ENCODE measurements around the gene ZSWIM5. TPM values are rescaled to one million over a fixed set of nuclear protein-coding genes. Genes with fewer than 3 reads are reported as not detected.
"Not testable (repeated sequence)": the region's sequence is repeated elsewhere in the genome, so short reads cannot be mapped to it uniquely, and the experiment has no call there.

Gene ZSWIM5
- total RNA-seq, 1 experiment from 2014 or later = 2.6 TPM

DNA sequence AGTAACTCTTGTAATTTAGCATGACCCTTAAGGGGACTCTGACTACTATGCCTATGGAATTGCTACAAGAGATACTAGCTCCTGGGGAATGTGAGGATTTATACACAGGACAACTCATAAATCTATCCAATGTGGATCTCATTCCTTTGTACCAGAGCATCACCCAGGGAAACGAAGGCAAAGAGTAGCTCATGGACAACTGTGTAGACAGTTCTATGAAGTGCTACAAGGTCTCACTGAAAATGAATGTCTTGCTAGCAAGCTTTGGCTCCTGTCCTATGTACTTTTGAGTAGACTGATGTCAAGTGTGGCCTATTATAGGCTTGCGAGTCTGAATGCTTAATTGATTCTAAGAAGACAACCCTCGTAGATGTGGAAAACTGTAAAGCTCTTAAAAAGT lies 93.7 kb downstream of the ZSWIM5 start:
- in situ Hi-C loops (cut with HindIII; ENCODE audit: low pct_unique_long_range_greater_than_20kb, low sequenced_read_pairs) = no loop called here
- no peak for DNase-seq (ENCODE audit: low read depth, low spot score)

DNA sequence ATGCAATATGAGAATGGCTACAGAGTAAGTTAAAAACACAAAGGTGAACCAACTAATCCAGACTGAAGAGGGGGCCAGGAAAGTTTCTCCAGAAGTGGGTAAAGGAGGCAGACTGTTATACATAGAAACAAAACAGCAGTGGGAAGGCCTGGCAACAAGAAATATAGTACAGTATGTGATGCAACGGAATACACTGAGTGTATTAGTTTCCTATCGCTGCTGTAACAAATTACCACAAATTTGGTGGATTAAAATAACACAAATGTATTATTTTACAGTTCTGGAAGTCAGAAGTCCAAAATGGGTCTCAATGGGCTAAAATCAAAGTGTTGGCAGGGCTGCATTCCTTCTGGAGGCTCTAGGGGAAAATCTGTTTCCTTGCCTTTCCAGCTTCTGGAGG lies 95.2 kb downstream of the ZSWIM5 start:
- DNase-seq (ENCODE audit: low read depth, low spot score) = no peak
- in situ Hi-C loops (cut with HindIII; ENCODE audit: low pct_unique_long_range_greater_than_20kb, low sequenced_read_pairs) = no loop called here

DNA sequence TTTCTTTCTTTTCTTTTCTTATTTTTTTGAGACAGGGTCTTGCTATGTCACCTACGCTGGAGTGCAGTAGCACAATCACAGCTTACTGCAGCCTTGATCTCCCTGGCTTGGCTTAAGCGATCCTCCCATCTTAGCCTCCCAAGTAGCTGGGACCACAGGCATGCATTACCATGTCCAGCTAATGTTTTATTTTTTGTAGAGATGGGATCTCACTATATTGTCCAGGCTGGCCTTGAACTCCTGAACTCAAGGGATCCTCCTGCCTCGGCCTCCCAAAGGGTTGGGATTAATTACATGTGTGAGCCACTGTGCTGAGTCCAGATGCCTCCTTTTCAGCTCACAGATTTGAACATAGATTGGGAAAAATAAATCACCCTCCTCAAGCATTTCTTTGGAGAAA lies 98.6 kb downstream of the ZSWIM5 start:
- no peak for DNase-seq (ENCODE audit: low read depth, low spot score)
- in situ Hi-C loops (cut with HindIII; ENCODE audit: low pct_unique_long_range_greater_than_20kb, low sequenced_read_pairs) = no loop called here

DNA sequence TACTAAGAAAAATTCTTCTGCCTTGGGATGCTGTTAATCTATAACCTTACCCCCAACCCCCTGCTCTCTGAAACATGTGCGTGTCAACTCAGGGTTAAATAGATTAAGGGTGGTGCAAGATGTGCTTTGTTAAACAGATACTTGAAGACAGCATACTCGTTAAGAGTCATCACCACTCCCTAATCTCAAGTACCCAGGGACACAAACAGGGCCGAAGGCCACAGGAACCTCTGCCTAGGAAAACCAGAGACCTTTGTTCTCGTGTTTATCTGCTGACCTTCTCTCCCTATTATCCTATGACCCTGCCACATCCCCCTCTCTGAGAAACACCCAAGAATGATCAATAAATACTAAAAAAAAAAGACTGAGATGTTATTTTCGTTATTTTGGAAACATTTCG lies 99.5 kb downstream of the ZSWIM5 start:
- in situ Hi-C loops (cut with HindIII; ENCODE audit: low pct_unique_long_range_greater_than_20kb, low sequenced_read_pairs); DNase-seq (ENCODE audit: low read depth, low spot score): not testable (repeated sequence)

DNA sequence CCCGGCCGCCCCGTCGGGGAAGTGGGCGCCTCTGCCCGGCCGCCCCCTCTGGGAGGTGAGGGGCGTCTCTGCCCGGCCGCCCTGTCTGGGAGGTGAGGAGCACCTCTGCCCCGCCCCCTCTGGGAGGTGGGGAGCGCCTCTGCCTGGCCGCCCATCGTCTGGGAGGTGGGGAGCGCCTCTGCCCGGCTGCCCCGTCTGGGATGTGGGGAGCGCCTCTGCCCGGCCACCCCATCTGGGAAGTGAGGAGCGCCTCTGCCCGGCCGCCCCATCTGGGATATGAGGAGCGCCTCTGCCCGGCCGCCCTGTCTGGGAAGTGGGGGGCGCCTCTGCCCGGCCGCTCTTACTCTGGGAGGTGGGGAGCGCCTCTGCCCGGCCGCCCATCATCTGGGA lies 100.3 kb downstream of the ZSWIM5 start:
- DNase-seq (ENCODE audit: low read depth, low spot score); in situ Hi-C loops (cut with HindIII; ENCODE audit: low pct_unique_long_range_greater_than_20kb, low sequenced_read_pairs): not testable (repeated sequence)

DNA sequence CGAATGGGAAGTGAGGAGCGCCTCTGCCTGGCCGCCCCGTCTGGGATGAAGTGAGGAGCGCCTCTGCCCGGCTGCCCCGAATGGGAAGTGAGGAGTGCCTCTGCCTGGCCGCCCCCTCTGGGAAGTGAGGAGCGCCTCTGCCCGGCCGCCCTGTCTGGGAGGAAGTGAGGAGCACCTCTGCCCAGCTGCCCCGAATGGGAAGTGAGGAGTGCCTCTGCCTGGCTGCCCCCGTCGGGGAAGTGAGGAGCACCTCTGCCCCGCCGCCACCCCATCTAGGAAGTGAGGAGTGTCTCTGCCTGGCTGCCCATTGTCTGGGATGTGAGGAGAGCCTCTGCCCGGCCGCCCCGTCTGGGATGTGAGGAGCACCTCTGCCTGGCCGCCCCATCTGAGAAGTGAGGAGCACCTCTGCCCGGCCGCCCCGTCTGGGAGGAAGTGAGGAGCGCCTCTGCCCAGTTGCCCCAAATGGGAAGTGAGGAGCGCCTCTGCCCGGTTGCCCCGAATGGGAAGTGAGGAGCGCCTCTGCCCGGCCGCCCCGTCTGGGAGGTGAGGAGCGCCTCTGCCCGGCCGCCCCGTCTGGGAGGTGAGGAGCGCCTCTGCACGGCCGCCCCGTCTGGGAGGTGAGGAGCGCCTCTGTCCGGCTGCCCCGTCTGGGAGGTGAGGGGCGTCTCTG lies 100.8 kb downstream of the ZSWIM5 start:
- DNase-seq (ENCODE audit: low read depth, low spot score); in situ Hi-C loops (cut with HindIII; ENCODE audit: low pct_unique_long_range_greater_than_20kb, low sequenced_read_pairs): not testable (repeated sequence)

DNA sequence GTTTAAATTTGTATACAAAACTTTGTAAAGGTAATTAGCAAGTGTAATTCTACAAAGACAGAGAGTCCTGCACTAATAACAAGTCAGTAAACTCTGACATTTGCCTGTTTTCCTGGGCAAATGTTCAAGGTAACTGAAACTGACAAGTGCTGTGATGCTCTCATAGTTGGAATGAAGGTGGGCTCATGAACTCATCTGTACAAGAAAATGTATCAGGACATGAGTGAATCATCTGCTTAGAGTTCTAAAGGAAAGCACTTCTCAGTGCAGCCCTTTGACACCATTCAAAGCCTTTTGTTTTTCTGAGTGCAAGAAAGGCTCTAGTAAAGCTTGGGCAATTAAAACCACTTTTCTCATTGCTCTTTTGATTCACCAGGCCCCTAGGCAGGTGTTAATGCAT lies 102.9 kb downstream of the ZSWIM5 start:
- in situ Hi-C loops (cut with HindIII; ENCODE audit: low pct_unique_long_range_greater_than_20kb, low sequenced_read_pairs) = no loop called here
- DNase-seq (ENCODE audit: low read depth, low spot score) = no peak

DNA sequence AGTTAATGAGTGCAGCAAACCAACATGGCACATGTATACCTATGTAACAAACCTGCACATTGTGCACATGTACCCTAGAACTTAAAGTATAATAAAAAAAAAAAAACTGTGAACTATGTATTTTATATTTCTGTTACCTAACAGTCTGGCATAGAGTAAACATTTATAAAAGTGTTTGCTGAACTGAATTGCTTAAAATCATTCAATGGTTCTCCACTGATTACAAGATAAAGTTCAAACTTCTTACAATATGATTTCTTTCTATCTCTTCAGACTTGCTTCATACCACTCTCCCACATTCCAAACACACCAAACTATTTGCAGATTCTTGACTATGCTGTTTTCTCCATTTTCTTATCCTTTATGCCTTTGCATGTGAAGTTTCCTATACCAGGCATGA lies 104.5 kb downstream of the ZSWIM5 start:
- no peak for DNase-seq (ENCODE audit: low read depth, low spot score)
- in situ Hi-C loops (cut with HindIII; ENCODE audit: low pct_unique_long_range_greater_than_20kb, low sequenced_read_pairs) = no loop called here

DNA sequence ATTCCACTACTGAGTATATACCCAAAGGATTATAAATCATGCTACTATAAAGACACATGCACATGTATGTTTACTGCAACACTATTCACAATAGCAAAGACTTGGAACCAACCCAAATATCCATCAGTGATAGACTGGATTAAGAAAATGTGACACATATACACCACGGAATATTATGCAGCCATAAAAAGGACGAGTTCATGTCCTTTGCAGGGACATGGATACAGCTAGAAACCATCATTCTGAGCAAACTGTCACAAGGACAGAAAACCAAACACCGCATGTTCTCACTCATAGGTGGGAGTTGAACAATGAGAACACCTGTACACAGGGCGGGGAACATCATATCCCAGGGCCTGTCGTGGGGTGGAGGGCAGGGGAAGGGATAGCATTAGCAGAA lies 104.9 kb downstream of the ZSWIM5 start:
- DNase-seq (ENCODE audit: low read depth, low spot score); in situ Hi-C loops (cut with HindIII; ENCODE audit: low pct_unique_long_range_greater_than_20kb, low sequenced_read_pairs): not testable (repeated sequence)

DNA sequence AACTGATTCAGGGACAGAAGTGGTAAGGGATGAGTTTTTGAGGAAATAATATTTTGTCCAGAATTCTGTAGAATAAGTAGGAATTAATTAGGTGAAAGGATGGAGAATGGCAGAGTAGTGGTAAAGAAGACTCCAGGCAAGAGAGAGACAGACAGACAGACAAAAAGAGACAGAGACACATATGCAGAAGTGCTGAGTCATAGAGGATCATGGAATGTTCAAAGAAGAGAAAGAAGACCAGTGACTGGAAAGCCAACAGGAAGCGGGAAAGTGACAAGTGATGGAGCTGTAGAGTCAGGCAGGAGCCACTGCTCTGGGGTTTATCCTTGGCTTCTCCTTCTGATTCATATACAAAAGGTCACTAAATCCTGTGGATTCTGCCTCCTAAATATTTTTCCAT lies 108.5 kb downstream of the ZSWIM5 start:
- DNase-seq (ENCODE audit: low read depth, low spot score) = peak; percentile 5
- in situ Hi-C loops (cut with HindIII; ENCODE audit: low pct_unique_long_range_greater_than_20kb, low sequenced_read_pairs) = no loop called here

DNA sequence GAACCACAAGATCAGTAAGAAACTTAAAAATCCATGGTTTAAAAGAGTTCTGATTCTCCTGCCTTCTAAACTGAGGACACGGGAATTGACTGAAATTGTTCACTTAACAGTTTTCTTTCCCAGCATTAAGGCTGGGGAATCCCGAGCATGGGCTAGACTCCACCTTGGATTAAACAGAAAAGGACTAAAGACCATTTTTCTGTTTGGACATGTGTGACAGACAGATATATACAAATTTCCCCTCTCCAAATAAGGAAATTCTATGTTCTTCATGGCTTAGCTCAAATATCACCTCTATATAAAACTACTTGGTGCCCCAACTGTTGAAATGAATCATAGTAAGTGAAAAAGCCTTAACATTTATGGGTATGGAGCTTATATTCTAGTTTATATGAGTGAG lies 109.3 kb downstream of the ZSWIM5 start:
- no peak for DNase-seq (ENCODE audit: low read depth, low spot score)
- in situ Hi-C loops (cut with HindIII; ENCODE audit: low pct_unique_long_range_greater_than_20kb, low sequenced_read_pairs) = no loop called here

DNA sequence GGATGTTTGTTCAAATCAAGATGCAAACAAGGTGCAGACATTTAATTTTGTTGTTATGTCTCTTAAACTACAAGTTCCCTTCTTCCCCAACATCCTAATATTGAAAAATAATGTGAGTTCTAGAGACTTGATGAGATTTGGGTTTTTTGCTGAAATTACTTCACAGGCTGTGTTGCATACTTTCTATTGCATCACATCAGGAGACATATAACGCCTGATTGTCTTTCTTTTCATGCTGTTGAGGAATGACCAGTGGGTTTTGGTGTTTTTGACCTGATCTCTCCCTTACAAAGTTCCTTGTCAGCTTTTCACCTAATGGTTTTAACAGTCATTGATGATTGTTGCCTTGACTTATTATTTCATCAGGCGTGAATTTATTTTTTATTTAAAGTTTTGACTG lies 111.0 kb downstream of the ZSWIM5 start:
- in situ Hi-C loops (cut with HindIII; ENCODE audit: low pct_unique_long_range_greater_than_20kb, low sequenced_read_pairs) = no loop called here
- no peak for DNase-seq (ENCODE audit: low read depth, low spot score)

DNA sequence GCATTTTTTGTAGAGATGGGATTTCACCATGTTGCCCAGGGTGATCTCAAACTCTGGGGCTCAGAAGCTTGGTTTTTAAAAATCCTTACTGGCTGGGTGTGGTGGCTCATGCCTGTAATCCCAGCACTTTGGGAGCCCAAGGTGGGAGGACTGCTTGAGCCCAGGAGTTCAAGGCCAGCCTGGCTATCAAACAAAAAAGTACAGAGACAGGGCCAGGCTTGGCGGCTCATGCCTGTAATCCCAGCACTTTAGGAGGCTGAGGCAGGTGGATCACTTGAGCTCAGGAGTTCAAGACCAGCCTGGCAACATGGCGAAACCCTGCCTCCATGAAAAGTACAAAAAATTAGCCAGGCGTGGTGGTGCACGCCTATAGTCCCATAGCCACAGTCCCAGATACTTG lies 112.0 kb downstream of the ZSWIM5 start:
- DNase-seq (ENCODE audit: low read depth, low spot score); in situ Hi-C loops (cut with HindIII; ENCODE audit: low pct_unique_long_range_greater_than_20kb, low sequenced_read_pairs): not testable (repeated sequence)

DNA sequence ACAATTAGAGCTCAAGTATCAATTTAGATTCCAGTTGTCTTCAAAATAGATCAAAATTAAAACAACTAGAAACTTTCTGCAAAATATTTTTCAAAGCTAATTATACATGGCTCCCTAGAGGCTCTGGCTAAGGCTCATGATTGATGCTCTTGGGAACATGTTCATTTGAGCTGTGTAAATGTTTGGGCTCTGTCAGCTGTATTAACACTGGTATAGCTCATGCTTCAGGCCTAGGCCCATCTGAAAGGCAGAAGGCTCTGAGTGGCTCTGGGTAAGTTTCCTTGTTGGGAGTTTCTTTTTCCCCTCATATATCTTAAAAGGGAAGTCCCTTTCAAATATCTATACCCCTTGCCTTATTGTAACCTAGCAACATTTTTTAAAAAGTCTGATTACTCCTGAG lies 113.1 kb downstream of the ZSWIM5 start:
- in situ Hi-C loops (cut with HindIII; ENCODE audit: low pct_unique_long_range_greater_than_20kb, low sequenced_read_pairs) = no loop called here
- no peak for DNase-seq (ENCODE audit: low read depth, low spot score)

DNA sequence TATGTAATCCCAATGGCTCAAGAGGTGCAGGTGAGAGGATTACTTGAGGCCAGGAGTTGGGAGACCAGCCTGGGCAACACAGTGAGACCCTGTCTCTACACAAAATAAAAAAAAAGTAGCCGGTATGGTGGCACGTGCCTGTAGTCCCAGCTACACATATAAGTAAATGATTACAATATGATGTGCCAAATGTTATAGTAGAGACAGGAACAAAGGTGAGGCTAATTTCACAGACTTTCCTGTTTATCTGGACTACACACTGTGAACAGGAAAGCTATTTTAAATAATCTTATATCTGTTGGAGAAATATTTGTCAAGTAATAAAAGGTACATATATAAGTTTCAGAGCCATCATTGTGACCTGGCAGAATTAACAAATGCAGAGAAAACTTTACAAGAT lies 116.7 kb downstream of the ZSWIM5 start:
- in situ Hi-C loops (cut with HindIII; ENCODE audit: low pct_unique_long_range_greater_than_20kb, low sequenced_read_pairs) = no loop called here
- DNase-seq (ENCODE audit: low read depth, low spot score) = no peak

DNA sequence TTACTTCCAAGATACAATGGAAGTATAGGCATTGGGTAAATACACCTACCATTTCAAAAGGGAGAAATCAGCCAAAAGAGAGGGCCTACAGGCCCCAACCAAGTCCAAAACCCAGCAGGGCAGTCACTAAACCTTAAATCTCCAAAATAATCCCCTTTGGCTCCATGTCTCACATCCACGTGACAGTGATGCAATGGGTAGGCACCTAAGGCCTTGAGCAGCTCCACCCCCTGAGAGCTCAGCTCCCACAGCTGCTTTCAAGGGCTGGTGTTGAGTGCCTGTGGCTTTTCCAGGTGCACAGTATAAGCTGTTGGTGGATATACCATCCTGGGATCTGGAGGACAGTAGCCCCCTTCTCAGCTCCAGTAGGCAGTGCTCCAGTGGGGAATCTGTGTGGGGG lies 121.8 kb downstream of the ZSWIM5 start:
- no peak for DNase-seq (ENCODE audit: low read depth, low spot score)
- in situ Hi-C loops (cut with HindIII; ENCODE audit: low pct_unique_long_range_greater_than_20kb, low sequenced_read_pairs) = no loop called here

DNA sequence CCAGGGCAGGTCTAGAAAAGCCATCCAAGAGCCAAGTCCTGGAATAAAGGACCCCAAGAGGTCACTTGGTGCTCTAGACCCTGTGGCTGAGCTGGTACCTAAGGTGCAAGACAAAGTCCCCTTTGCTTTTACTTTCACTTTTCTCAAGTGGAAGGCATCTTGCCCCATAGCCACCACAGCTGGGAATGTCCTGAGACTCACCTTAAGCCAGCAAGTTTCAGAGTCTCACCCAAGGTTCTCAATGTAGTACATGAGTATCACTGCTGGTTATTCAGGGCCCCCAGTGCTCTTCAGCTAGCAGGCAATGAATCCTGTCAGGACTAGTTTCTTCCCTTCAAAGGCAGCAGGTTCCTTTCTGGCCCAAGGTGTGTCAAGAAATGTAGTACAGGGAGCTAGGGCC lies 126.9 kb downstream of the ZSWIM5 start:
- in situ Hi-C loops (cut with HindIII; ENCODE audit: low pct_unique_long_range_greater_than_20kb, low sequenced_read_pairs) = no loop called here
- DNase-seq (ENCODE audit: low read depth, low spot score) = no peak

DNA sequence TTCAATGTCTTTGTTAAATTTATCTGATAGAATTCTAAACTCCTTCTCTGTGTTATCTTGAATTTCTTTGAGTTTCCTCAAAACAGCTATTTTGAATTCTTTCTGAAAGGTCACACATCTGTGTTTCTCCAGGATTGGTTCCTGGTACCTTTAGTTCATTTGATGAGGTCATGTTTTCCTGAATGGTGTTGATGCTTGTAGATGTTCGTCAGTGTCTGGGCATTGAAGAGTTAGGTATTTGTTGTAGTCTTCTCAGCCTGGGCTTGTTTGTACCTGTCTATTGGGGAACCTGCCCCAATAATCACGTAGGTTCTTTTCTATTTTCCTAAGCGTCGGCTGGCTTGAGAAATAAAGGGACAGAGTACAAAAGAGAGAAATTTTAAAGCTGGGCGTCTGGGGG lies 129.4 kb downstream of the ZSWIM5 start:
- in situ Hi-C loops (cut with HindIII; ENCODE audit: low pct_unique_long_range_greater_than_20kb, low sequenced_read_pairs) = not testable (repeated sequence)

DNA sequence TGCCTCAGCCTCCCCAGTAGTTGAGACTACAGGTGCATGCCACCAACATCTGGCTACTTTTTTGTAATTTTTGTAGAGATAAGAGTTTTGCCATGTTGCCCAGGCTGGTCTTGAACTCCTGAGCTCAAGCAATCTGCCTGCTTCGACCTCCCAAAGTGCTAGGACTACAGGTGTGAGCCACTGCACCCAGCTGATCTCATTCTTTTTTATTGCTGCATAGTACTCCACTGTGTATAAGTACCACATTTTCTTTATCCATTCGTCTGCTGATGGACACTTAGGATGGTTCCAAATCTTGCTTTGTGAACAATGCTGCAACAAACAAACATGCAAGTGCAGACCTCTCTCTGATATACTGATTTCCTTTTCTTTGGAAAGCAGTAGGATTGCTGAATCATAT lies 134.8 kb downstream of the ZSWIM5 start:
- no peak for DNase-seq (ENCODE audit: low read depth, low spot score)
- in situ Hi-C loops (cut with HindIII; ENCODE audit: low pct_unique_long_range_greater_than_20kb, low sequenced_read_pairs) = no loop called here

More for the DNA sequence above, 129.4 kb downstream of the ZSWIM5 start:
- DNase-seq (ENCODE audit: low read depth, low spot score) = not testable (repeated sequence)

DNA sequence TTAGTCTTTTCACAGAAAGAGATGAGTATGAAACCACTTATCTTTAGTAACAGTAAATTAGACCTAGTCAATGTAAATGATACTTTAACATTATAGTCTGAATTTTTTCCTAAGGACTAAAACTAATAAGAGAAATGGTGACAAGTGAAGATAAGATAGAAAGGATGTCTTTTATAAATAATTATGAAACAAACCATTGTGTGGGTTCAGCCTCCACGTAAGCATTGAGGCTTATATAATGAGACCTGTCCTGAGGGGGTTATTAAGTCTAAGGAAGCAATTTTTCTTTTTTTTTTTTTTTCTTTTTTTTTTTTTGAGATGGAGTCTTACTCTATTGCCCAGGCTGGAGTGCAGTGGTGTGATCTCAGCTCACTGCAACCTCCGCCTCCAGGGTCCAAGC lies 138.6 kb downstream of the ZSWIM5 start:
- peak; percentile 62 for DNase-seq (ENCODE audit: low read depth, low spot score)
- in situ Hi-C loops (cut with HindIII; ENCODE audit: low pct_unique_long_range_greater_than_20kb, low sequenced_read_pairs) = no loop called here
